Measurements from ENCODE around the gene BAZ2B. TPM values are rescaled to one million over a fixed set of nuclear protein-coding genes. Genes with fewer than 3 reads are reported as not detected.

BAZ2B gene
- total RNA-seq, 1 experiment from 2014 or later = 54.9 TPM

DNA sequence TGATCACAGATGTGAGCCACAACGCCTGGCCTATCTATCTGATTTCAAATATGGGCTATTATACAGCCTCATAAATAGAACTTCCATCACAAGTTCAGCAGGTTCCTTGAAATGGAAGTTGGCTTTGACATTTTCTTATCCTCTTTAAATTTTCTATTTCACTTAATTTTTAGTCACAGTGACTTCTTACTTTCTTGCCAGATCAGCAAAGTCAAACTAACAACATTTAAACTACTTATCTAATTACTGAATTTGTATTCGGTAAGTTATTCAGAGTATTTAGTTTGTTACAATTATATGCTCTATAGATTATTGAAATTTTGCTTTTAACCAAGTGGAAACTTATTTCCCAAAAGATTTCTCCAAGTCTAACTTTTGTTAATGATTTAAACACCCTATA lies 108.2 kb downstream of the BAZ2B start:
- no peaks in the 10 kb centered on the region for H3K9me3 ChIP-seq (ENCODE audit: control insufficient read depth, low read depth, low read length)
- no peaks in the 10 kb centered on the region for H3K9me3 Mint-ChIP-seq
- no peak overlapping the region for H2BK5ac ChIP-seq (ENCODE audit: insufficient read length, low read length)
- H2AFZ ChIP-seq (ENCODE audit: low read length) = no peak overlapping the region
- H3K18ac ChIP-seq (ENCODE audit: insufficient read length, low read depth, low read length) = no peak overlapping the region
- no peak overlapping the region for H2BK15ac ChIP-seq (ENCODE audit: low read depth, low read length)
- H4K5ac ChIP-seq (ENCODE audit: insufficient read length, low read depth, low read length) = no peak overlapping the region
- H3K4me2 ChIP-seq (ENCODE audit: insufficient read depth, insufficient read length, low read length) = no peak overlapping the region
- H3K27me3 Mint-ChIP-seq (ENCODE audit: low read depth) = no peaks in the 10 kb centered on the region
- H3K56ac ChIP-seq (ENCODE audit: insufficient read length, low read depth, low read length) = no peak overlapping the region
- H3K27me3 ChIP-seq (ENCODE audit: insufficient read depth, low read length) = no peaks in the 10 kb centered on the region
- H3K4me1 ChIP-seq (ENCODE audit: insufficient read depth, low read length) = no peaks in the 10 kb centered on the region
- TF ChIP-seq, protein P1, sequence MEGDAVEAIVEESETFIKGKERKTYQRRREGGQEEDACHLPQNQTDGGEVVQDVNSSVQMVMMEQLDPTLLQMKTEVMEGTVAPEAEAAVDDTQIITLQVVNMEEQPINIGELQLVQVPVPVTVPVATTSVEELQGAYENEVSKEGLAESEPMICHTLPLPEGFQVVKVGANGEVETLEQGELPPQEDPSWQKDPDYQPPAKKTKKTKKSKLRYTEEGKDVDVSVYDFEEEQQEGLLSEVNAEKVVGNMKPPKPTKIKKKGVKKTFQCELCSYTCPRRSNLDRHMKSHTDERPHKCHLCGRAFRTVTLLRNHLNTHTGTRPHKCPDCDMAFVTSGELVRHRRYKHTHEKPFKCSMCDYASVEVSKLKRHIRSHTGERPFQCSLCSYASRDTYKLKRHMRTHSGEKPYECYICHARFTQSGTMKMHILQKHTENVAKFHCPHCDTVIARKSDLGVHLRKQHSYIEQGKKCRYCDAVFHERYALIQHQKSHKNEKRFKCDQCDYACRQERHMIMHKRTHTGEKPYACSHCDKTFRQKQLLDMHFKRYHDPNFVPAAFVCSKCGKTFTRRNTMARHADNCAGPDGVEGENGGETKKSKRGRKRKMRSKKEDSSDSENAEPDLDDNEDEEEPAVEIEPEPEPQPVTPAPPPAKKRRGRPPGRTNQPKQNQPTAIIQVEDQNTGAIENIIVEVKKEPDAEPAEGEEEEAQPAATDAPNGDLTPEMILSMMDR (conservative IDR thresholded peaks at IDR 0.05) = no peak
- H4K91ac ChIP-seq (ENCODE audit: insufficient read length, low read depth, low read length) = no peak overlapping the region
- no peaks in the 10 kb centered on the region for H4K20me1 ChIP-seq (ENCODE audit: control insufficient read depth, insufficient read depth, insufficient read length)
- no peaks in the 10 kb centered on the region; the same call in 1 of the 2 replicates for H3K79me2 ChIP-seq (ENCODE audit: insufficient read depth, low read length)
- no peak overlapping the region for H3K4ac ChIP-seq (ENCODE audit: low read depth, low read length)
- H3K4me3 Mint-ChIP-seq = no peak overlapping the region
- no CpG with 5 or more reads among the region's 2 CpGs for WGBS (ENCODE audit: extremely low coverage, insufficient read length, low lambda C conversion rate)
- H3K27ac ChIP-seq (ENCODE audit: insufficient read length, low read depth, low read length) = no peak overlapping the region
- no peak overlapping the region for H2AK5ac ChIP-seq (ENCODE audit: insufficient read length, low read length)
- H3K36me3 Mint-ChIP-seq (ENCODE audit: insufficient read depth in 1 of 3, low read depth in 3 of 3) = no peaks in the 10 kb centered on the region
- no peak overlapping the region for H3K9ac ChIP-seq (ENCODE audit: extremely low read depth, insufficient read length, low read length)
- H3K4me1 Mint-ChIP-seq = no peaks in the 10 kb centered on the region
- H3K79me1 ChIP-seq (ENCODE audit: insufficient read depth, low read depth, low read length, poor library complexity, severe bottlenecking) = no peaks in the 10 kb centered on the region
- H4K8ac ChIP-seq (replicated peaks; ENCODE audit: insufficient read length, low read depth, low read length) = no peak overlapping the region
- H3T11ph ChIP-seq (ENCODE audit: low read length) = no peak overlapping the region
- no peak for DNase-seq
- no peak overlapping the region for H3K23ac ChIP-seq (ENCODE audit: insufficient read length, low read depth, low read length)
- no peak overlapping the region for H3K27ac Mint-ChIP-seq
- no peak overlapping the region for H3K14ac ChIP-seq (ENCODE audit: insufficient read depth, low read length)
- H2BK120ac ChIP-seq (ENCODE audit: low read depth, low read length, poor library complexity, severe bottlenecking) = no peak overlapping the region
- no peaks in the 10 kb centered on the region for H3K23me2 ChIP-seq (ENCODE audit: insufficient read length, low read depth, low read length, poor library complexity, severe bottlenecking)
- H2BK12ac ChIP-seq (ENCODE audit: insufficient read length, low read depth, low read length) = no peak overlapping the region
- H2BK20ac ChIP-seq (ENCODE audit: low read depth, low read length, poor library complexity, severe bottlenecking) = no peak overlapping the region

Data from H9 (cell line).